K562 (cell line): ENCODE measurements around the gene ZMYM1. TPM values are rescaled to one million over a fixed set of nuclear protein-coding genes. Genes with fewer than 3 reads are reported as not detected.

Experiments used
- NONO ChIP-seq, 2 experiments: fragments of 200-400 bp in 1 of 2; fragments of 450-650 bp in 1 of 2; formaldehyde crosslinking in 1 of 2; IDR thresholded peaks; 2 replicates each; pipeline ENCODE4 v1.6.1; 2017; ENCODE audit warnings: low read depth in 2 of 2, mild to moderate bottlenecking in 2 of 2, moderate library complexity in 2 of 2, low read length in 1 of 2
- ZNF79 ChIP-seq: fragments of 250-450 bp; sonication (Bioruptor Pico); IDR thresholded peaks from 2 replicates; pipeline ENCODE4 v1.4.0; 2020; ENCODE audit warnings: low read depth, mild to moderate bottlenecking, moderate library complexity
- polyA plus RNA-seq, 8 experiments: library from polyadenylated mRNA; depleted of rRNA in 4 of 8; stranded (reverse) in 5 of 8; unstranded in 3 of 8; fragments of >200 nt; fragmentation: Nextera tagmentation in 2 of 8; fragmentation: Illumina TruSeq in 1 of 8; extraction: Ambion mirVana in 2 of 8; extraction: Trizol in 1 of 8; gene quantifications; 2 replicates each; pipeline versions ENCODE4 v1.2.1 to v1.2.3, GENCODE V29; 2011 to 2014; ENCODE audit warnings: inconsistent platforms in 1 of 8, missing spikeins in 1 of 8
- total RNA-seq, 7 experiments: library from RNA; depleted of rRNA in 6 of 7; stranded (reverse); fragments of >200 nt in 6 of 7; fragmentation: Illumina TruSeq in 2 of 7; extraction: Trizol in 2 of 7; gene quantifications; 2 replicates each; pipeline versions ENCODE4 v1.2.1 to v1.2.3, GENCODE V29; 2011 to 2021; ENCODE audit warnings: low replicate concordance in 1 of 7
- TF ChIP-seq, protein P1 (sequence below): sonication (generic); formaldehyde crosslinking; IDR thresholded peaks from 2 replicates; pipeline ENCODE4 v1.8.0; 2023; ENCODE audit warnings: missing genetic modification reagents, mild to moderate bottlenecking, borderline replicate concordance
- TF ChIP-seq, protein P2 (sequence below), 3 experiments: IDR thresholded peaks in 2 of 3; conservative IDR thresholded peaks in 1 of 3; 2 replicates each; pipeline ENCODE4 v1.5.1; 2011 to 2012; ENCODE audit warnings: low read length in 3 of 3, mild to moderate bottlenecking in 3 of 3, control low read depth in 2 of 3, improper control_type of control experiment in 1 of 3, inconsistent platforms in 1 of 3, low read depth in 1 of 3, mixed read lengths in 1 of 3, moderate library complexity in 1 of 3; ENCODE audit not compliant: insufficient read depth in 2 of 3
- TF ChIP-seq, protein P3 (sequence below): fragments of 450-650 bp; IDR thresholded peaks from 2 replicates; pipeline ENCODE4 v1.6.1; 2016; ENCODE audit warnings: borderline replicate concordance

The ZMYM1 gene
- total and polyA plus RNA-seq, 9 of the 15 experiments (the other 6 are each of a cell fraction or from before 2014, with no cell fraction given) = 7.5 to 25.4 (median 15.8) TPM

DNA sequence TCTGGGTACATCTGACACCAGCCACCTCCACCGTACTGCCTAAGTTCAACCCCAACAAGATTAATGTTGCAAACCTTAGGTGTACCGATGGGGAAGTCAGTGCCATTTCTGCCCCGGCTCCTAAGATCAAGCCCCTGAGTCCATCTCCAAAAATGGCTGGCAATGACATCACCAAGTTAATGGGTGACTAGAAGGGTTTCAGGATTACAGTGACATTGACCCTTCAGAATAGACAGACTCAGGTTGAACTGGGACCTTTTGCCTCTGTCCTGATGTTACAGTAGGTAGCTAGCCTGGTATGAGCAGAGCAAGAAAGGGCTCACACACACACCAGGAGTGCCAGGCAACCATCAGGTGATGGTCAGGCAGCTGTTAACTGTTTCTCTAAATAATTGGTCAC, 25.8 kb upstream of the ZMYM1 start (continued):
- TF ChIP-seq, protein P1, sequence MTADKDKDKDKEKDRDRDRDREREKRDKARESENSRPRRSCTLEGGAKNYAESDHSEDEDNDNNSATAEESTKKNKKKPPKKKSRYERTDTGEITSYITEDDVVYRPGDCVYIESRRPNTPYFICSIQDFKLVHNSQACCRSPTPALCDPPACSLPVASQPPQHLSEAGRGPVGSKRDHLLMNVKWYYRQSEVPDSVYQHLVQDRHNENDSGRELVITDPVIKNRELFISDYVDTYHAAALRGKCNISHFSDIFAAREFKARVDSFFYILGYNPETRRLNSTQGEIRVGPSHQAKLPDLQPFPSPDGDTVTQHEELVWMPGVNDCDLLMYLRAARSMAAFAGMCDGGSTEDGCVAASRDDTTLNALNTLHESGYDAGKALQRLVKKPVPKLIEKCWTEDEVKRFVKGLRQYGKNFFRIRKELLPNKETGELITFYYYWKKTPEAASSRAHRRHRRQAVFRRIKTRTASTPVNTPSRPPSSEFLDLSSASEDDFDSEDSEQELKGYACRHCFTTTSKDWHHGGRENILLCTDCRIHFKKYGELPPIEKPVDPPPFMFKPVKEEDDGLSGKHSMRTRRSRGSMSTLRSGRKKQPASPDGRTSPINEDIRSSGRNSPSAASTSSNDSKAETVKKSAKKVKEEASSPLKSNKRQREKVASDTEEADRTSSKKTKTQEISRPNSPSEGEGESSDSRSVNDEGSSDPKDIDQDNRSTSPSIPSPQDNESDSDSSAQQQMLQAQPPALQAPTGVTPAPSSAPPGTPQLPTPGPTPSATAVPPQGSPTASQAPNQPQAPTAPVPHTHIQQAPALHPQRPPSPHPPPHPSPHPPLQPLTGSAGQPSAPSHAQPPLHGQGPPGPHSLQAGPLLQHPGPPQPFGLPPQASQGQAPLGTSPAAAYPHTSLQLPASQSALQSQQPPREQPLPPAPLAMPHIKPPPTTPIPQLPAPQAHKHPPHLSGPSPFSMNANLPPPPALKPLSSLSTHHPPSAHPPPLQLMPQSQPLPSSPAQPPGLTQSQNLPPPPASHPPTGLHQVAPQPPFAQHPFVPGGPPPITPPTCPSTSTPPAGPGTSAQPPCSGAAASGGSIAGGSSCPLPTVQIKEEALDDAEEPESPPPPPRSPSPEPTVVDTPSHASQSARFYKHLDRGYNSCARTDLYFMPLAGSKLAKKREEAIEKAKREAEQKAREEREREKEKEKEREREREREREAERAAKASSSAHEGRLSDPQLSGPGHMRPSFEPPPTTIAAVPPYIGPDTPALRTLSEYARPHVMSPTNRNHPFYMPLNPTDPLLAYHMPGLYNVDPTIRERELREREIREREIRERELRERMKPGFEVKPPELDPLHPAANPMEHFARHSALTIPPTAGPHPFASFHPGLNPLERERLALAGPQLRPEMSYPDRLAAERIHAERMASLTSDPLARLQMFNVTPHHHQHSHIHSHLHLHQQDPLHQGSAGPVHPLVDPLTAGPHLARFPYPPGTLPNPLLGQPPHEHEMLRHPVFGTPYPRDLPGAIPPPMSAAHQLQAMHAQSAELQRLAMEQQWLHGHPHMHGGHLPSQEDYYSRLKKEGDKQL (CRISPR knock-in tag) = no peak
- TF ChIP-seq NONO (IDR thresholded peaks at IDR 0.05; ENCODE audit: low read depth in 2 of 2, low read length in 1 of 2) (no peak), ZNF79 (no peak)
- TF ChIP-seq, protein P2, sequence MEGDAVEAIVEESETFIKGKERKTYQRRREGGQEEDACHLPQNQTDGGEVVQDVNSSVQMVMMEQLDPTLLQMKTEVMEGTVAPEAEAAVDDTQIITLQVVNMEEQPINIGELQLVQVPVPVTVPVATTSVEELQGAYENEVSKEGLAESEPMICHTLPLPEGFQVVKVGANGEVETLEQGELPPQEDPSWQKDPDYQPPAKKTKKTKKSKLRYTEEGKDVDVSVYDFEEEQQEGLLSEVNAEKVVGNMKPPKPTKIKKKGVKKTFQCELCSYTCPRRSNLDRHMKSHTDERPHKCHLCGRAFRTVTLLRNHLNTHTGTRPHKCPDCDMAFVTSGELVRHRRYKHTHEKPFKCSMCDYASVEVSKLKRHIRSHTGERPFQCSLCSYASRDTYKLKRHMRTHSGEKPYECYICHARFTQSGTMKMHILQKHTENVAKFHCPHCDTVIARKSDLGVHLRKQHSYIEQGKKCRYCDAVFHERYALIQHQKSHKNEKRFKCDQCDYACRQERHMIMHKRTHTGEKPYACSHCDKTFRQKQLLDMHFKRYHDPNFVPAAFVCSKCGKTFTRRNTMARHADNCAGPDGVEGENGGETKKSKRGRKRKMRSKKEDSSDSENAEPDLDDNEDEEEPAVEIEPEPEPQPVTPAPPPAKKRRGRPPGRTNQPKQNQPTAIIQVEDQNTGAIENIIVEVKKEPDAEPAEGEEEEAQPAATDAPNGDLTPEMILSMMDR (IDR thresholded peaks at IDR 0.05 in 2 of 3, conservative IDR thresholded peaks at IDR 0.05 in 1 of 3; ENCODE audit: insufficient read depth in 2 of 3, low read depth in 1 of 3, low read length in 3 of 3) = no peak
- TF ChIP-seq, protein P3, sequence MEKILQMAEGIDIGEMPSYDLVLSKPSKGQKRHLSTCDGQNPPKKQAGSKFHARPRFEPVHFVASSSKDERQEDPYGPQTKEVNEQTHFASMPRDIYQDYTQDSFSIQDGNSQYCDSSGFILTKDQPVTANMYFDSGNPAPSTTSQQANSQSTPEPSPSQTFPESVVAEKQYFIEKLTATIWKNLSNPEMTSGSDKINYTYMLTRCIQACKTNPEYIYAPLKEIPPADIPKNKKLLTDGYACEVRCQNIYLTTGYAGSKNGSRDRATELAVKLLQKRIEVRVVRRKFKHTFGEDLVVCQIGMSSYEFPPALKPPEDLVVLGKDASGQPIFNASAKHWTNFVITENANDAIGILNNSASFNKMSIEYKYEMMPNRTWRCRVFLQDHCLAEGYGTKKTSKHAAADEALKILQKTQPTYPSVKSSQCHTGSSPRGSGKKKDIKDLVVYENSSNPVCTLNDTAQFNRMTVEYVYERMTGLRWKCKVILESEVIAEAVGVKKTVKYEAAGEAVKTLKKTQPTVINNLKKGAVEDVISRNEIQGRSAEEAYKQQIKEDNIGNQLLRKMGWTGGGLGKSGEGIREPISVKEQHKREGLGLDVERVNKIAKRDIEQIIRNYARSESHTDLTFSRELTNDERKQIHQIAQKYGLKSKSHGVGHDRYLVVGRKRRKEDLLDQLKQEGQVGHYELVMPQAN = no peak
